ENCODE measurements around the gene DICER1.

GRCh38 chr14:95085321-95085720 lies 72.0 kb downstream of the DICER1 start:
- TF ChIP-seq CTCF (IDR thresholded peaks at IDR 0.05; ENCODE audit: borderline replicate concordance, extremely low read depth, low read length, poor library complexity, severe bottlenecking) (no peak), EZH2 (IDR thresholded peaks at IDR 0.05; ENCODE audit: borderline replicate concordance, low read depth, low read length, severe bottlenecking) (no peak)

All from DND-41 (cell line).